Neural cell (in vitro differentiated cells): ENCODE measurements around the gene PHACTR1.

Experiments
- CTCF ChIP-seq: fragments of 450-650 bp; IDR thresholded peaks from 2 replicates; pipeline ENCODE4 v1.5.1; 2014; ENCODE audit warnings: antibody characterized with exemption, mild to moderate bottlenecking, moderate library complexity; ENCODE audit not compliant: poor library complexity, severe bottlenecking
- EZH2 ChIP-seq: fragments of 200-600, 300-800 bp; shearing (Covaris generic), sonication (generic); IDR thresholded peaks from 2 replicates; pipeline ENCODE4 v1.6.1; 2014; ENCODE audit warnings: antibody characterized with exemption, low read length, borderline replicate concordance, mild to moderate bottlenecking; ENCODE audit not compliant: insufficient read depth, poor library complexity, severe bottlenecking
- POLR2AphosphoS5 ChIP-seq: IDR thresholded peaks from 2 replicates; pipeline ENCODE4 v1.6.1; 2012

- TF ChIP-seq CTCF: no peak
- no peak for TF ChIP-seq POLR2AphosphoS5
- no peak for TF ChIP-seq EZH2
Measured at GRCh38 chr6:13164291-13164690, 447.7 kb downstream of the PHACTR1 start.
